OCI-LY3 (cell line): ENCODE measurements around the gene JARID2.

ENCODE experiments used
- H2AFZ ChIP-seq: fragments of 200-600, 300-600 bp; shearing (Covaris generic); 2 replicates; pipeline ENCODE4 v1.6.0; 2014; ENCODE audit warnings: antibody characterized with exemption, low read depth, low read length
- H3K27ac ChIP-seq: fragments of 200-600, 300-600 bp; sonication (generic); 2 replicates; pipeline ENCODE4 v1.5.1; 2014; ENCODE audit warnings: mild to moderate bottlenecking, low read length, moderate library complexity, mixed read lengths
- H3K27me3 ChIP-seq: fragments of 200-600, 300-600 bp; sonication (generic); 2 replicates; pipeline ENCODE4 v1.6.1; 2014; ENCODE audit warnings: low read depth, low read length, mixed read lengths
- H3K36me3 ChIP-seq: fragments of 200-600, 300-600 bp; sonication (generic); replicated peaks from 2 replicates; pipeline ENCODE3; 2014; ENCODE audit warnings: low read depth, low read length, mixed read lengths
- H3K4me1 ChIP-seq: fragments of 300-600, 200-600 bp; sonication (generic); 2 replicates; pipeline ENCODE4 v1.6.1; 2014; ENCODE audit warnings: low read length, mixed read lengths
- H3K4me2 ChIP-seq: fragments of 200-600, 300-600 bp; sonication (generic); 2 replicates; pipeline ENCODE4 v1.6.1; 2014; ENCODE audit warnings: low read length, mixed read lengths
- H3K4me3 ChIP-seq: fragments of 300-600, 200-600 bp; sonication (generic); 2 replicates; pipeline ENCODE4 v1.5.1; 2014; ENCODE audit warnings: antibody characterized with exemption, mild to moderate bottlenecking, low read length, moderate library complexity
- H3K79me2 ChIP-seq: fragments of 300-600, 200-600 bp; shearing (Covaris generic); 2 replicates; pipeline ENCODE4 v1.6.1; 2014; ENCODE audit warnings: mild to moderate bottlenecking, low read length, mixed read lengths
- H3K9ac ChIP-seq: fragments of 300-600, 200-600 bp; shearing (Covaris generic); 2 replicates; pipeline ENCODE4 v1.6.0; 2014; ENCODE audit warnings: mild to moderate bottlenecking, low read length, moderate library complexity
- H3K9me3 ChIP-seq: fragments of 200-600, 300-600 bp; shearing (Covaris generic); 2 replicates; pipeline ENCODE4 v1.6.1; 2014; ENCODE audit warnings: low read length, mixed read lengths; ENCODE audit not compliant: insufficient read depth
- H4K20me1 ChIP-seq: fragments of 200-600, 300-600 bp; sonication (generic); 2 replicates; pipeline ENCODE4 v1.6.1; 2016; ENCODE audit warnings: low read length, mixed read lengths; ENCODE audit not compliant: insufficient read depth
- EZH2phosphoT487 ChIP-seq: fragments of 200-600 bp; shearing (Covaris generic); IDR thresholded peaks from 2 replicates; pipeline ENCODE4 v1.6.1; 2018; ENCODE audit warnings: antibody characterized with exemption, mixed run types, low read depth
- TF ChIP-seq, protein P1 (sequence below): fragments of 200-600, 300-600 bp; sonication (generic); IDR thresholded peaks from 2 replicates; pipeline ENCODE4 v1.5.1; 2014; ENCODE audit warnings: antibody characterized with exemption, low read length, low read depth

The JARID2 gene

DNA sequence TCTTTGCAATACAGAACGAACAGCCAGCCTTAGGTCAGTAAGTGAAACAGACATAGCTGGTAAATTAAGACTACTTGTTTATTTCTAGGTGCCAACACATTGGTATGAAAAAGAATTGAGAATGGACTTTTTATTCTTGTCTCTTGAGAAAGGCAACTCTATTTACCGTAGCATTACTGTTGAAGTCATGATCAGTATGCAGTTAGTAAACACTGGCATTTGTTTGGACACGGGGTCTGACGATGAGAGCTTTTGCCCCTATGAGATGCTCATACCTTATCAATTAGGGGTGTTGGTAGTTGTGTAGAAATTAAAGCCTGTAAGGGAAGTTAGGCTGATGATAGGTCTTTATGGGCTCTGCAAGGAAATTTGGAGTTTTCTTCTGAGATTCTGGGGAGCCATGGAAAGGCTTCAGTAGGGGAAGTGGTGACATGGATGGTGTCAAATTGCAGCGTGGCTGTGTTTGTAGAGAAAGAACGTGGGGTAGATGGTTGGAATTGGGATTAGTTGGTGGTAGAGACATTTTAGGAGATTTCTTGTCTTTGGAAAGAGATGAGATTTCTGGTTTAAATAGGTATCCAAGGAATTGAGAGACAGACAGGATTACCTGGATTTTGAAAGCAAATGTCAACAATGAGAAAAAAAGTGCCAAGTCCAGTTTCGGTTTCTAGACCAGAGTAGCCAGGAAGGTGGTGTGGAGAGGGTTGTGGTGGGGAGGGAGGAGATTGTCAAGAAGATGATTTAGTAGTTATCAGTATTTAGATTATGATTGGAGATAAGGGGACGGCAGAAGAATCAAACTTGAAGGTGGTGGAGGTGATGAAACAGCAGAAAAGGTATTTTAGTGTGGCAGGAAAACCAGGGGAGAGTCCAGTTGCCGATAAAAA, 116.6 kb downstream of the JARID2 start:
- H3K27me3 ChIP-seq = no peaks in the 10 kb centered on the region
- peaks cover 95% of the 10 kb centered on the region for H3K79me2 ChIP-seq
- TF ChIP-seq EZH2phosphoT487 = no peak
- TF ChIP-seq, protein P1, sequence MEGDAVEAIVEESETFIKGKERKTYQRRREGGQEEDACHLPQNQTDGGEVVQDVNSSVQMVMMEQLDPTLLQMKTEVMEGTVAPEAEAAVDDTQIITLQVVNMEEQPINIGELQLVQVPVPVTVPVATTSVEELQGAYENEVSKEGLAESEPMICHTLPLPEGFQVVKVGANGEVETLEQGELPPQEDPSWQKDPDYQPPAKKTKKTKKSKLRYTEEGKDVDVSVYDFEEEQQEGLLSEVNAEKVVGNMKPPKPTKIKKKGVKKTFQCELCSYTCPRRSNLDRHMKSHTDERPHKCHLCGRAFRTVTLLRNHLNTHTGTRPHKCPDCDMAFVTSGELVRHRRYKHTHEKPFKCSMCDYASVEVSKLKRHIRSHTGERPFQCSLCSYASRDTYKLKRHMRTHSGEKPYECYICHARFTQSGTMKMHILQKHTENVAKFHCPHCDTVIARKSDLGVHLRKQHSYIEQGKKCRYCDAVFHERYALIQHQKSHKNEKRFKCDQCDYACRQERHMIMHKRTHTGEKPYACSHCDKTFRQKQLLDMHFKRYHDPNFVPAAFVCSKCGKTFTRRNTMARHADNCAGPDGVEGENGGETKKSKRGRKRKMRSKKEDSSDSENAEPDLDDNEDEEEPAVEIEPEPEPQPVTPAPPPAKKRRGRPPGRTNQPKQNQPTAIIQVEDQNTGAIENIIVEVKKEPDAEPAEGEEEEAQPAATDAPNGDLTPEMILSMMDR = no peak
- H2AFZ ChIP-seq = no peak overlapping the region
- H3K36me3 ChIP-seq = no peaks in the 10 kb centered on the region
- H3K4me2 ChIP-seq = no peak overlapping the region
- peaks cover 83% of the 10 kb centered on the region for H4K20me1 ChIP-seq
- H3K27ac ChIP-seq = no peak overlapping the region
- peaks cover 5% of the 10 kb centered on the region for H3K4me1 ChIP-seq
- no peaks in the 10 kb centered on the region for H3K9me3 ChIP-seq
- H3K9ac ChIP-seq = no peak overlapping the region
- H3K4me3 ChIP-seq = no peak overlapping the region

DNA sequence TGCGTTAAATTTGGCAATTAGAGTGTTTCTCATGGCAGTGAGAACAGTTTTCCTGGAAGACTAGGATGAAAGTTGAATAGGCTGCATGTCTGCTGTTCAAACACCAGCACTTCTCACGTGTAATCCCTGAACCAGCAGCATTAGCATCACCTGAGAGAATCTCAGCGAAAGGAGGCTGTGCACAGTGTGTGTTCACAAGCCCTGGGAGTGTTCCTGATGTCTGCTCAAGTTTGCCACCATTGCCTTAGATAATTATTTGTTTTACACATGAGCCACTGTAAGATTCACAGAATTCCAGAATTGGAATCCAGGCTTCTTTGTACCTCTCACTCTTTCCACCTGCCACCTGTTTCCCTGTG, 117.3 kb downstream of the JARID2 start:
- Histone ChIP-seq H3K27ac (no peak overlapping the region), H3K9me3 (no peaks in the 10 kb centered on the region), H2AFZ (no peak overlapping the region), H3K4me1 (peaks cover 12% of the 10 kb centered on the region), H3K9ac (no peak overlapping the region), H3K4me3 (no peak overlapping the region), H3K4me2 (no peak overlapping the region), H3K79me2 (peaks cover 95% of the 10 kb centered on the region), H4K20me1 (peaks cover 83% of the 10 kb centered on the region), H3K36me3 (no peaks in the 10 kb centered on the region), H3K27me3 (no peaks in the 10 kb centered on the region)
- TF ChIP-seq EZH2phosphoT487 = no peak
- TF ChIP-seq, protein P1 = no peak

DNA sequence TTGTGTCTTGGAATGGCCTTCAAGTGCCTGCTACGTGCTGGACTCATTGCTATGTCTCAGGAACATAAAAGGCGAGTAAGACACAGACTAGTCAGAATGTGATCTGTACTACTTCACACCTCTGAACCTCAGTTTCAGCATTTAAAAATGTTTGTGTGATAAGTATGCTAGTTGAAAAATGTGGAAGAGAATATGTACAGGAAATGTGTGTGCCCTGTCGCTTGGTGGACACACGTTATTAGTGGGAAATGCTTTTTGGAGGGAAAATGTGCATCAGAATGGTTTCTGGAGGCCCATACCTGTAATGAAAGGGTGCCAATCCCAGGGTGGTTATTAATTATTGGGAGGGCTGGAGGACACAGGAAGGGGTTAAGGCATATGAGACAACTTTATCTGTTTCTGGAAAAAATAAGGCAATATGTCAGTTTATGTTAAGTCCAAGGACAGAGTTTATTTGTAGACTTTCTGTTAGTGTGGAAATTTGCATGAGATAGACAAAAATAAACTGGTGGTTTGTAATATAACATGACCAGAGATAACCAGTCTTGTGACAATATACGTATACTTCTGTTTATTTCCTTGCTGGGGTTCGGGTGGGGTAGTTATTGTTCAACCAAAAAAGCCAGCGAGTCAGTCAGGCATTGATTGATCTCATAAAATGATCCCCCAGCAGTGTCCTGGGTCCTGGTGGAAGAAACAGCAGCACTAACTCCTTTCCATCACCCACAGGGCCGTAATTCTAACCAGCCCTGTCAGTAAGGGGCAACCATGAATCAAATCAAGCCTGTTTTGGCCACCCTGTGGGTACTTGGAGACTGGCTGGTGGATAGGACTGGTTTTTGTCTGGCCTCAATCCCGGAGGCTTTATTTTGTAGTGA, 117.9 kb downstream of the JARID2 start:
- Histone ChIP-seq H3K4me2 (no peak overlapping the region), H4K20me1 (peaks cover 83% of the 10 kb centered on the region), H3K27ac (no peak overlapping the region)

More for the DNA sequence above, 117.9 kb downstream of the JARID2 start:
- no peak for TF ChIP-seq EZH2phosphoT487
- TF ChIP-seq, protein P1 = no peak
- no peaks in the 10 kb centered on the region for H3K9me3 ChIP-seq
- H3K27me3 ChIP-seq = no peaks in the 10 kb centered on the region
- H3K9ac ChIP-seq = no peak overlapping the region
- no peak overlapping the region for H3K4me3 ChIP-seq
- H3K36me3 ChIP-seq = no peaks in the 10 kb centered on the region
- peaks cover 12% of the 10 kb centered on the region for H3K4me1 ChIP-seq
- H2AFZ ChIP-seq = no peak overlapping the region
- H3K79me2 ChIP-seq = peaks cover 95% of the 10 kb centered on the region
